Measurements from ENCODE around the gene MRPL18. TPM values are rescaled to one million over a fixed set of nuclear protein-coding genes. Genes with fewer than 3 reads are reported as not detected.

MRPL18 gene
- polyA plus RNA-seq, 5 donors = 55.2 to 70.0 (median 62.6) TPM

GRCh38 chr6:159836718-159837490, 46.6 kb downstream of the MRPL18 start:
- DNase-seq = no peak

- DNase-seq = no peak
Measured at GRCh38 chr6:159837511-159837910, 47.2 kb downstream of the MRPL18 start.

- no peak for DNase-seq
Measured at GRCh38 chr6:159838020-159838744, 47.9 kb downstream of the MRPL18 start.

- no peak for DNase-seq
Measured at GRCh38 chr6:159842035-159842434, 51.8 kb downstream of the MRPL18 start.

- DNase-seq = no peak
Measured at GRCh38 chr6:159844737-159845645, 54.7 kb downstream of the MRPL18 start.

Other genes with a start within 250 kb of the MRPL18 start
- 10 to 100 TPM; 77.8 to 86.3 (median 84.3) TPM for gene SOD2, start 97.2 kb upstream of the MRPL18 start, polyA plus RNA-seq (ENCODE audit: insufficient read depth in 1 of 5, insufficient read length in 5 of 5, low replicate concordance in 1 of 5)
- 100 to 1,000 TPM; 106 to 145 (median 125) TPM for gene WTAP, start 63.0 kb upstream of the MRPL18 start, polyA plus RNA-seq (ENCODE audit: insufficient read depth in 1 of 5, insufficient read length in 5 of 5, low replicate concordance in 1 of 5)
- 10 to 100 TPM; 24.8 to 36.9 (median 34.5) TPM for gene ACAT2, start 28.4 kb upstream of the MRPL18 start, polyA plus RNA-seq (ENCODE audit: insufficient read depth in 1 of 5, insufficient read length in 5 of 5, low replicate concordance in 1 of 5)
- 100 to 1,000 TPM; 229 to 258 (median 241) TPM for gene TCP1, start 865 bp upstream of the MRPL18 start, polyA plus RNA-seq (ENCODE audit: insufficient read depth in 1 of 5, insufficient read length in 5 of 5, low replicate concordance in 1 of 5)
- gene PNLDC1, start 9.8 kb downstream of the MRPL18 start, polyA plus RNA-seq (ENCODE audit: insufficient read depth in 1 of 5, insufficient read length in 5 of 5, low replicate concordance in 1 of 5) = under 1 TPM; 0.12 to 0.34 (median 0.26) TPM
- under 1 TPM; 0.03 to 0.06 (median 0.03) TPM for gene MAS1, start 100.5 kb downstream of the MRPL18 start, polyA plus RNA-seq (ENCODE audit: insufficient read depth in 1 of 5, insufficient read length in 5 of 5, low replicate concordance in 1 of 5)
- gene IGF2R, start 178.6 kb downstream of the MRPL18 start, polyA plus RNA-seq (ENCODE audit: insufficient read depth in 1 of 5, insufficient read length in 5 of 5, low replicate concordance in 1 of 5) = 10 to 100 TPM; 44.1 to 64.2 (median 52.2) TPM

Data from right lung (tissue), 5 donors.